GM19467 (cell line): ENCODE data around the gene PLCXD1.

Experiments used
- ATAC-seq: cut with Tn5 transposase; IDR thresholded peaks from one replicate; pipeline ENCODE4 v1.9.1; 2021; ENCODE audit warnings: mild to moderate bottlenecking, moderate library complexity; ENCODE audit not compliant: unreplicated experiment

PLCXD1 gene

GRCh38 chrX:333611-334311 is 52.6 kb downstream of the PLCXD1 start:
- ATAC-seq: no peak

- ATAC-seq: no peak
Observed at GRCh38 chrX:334331-334891, 53.2 kb downstream of the PLCXD1 start.

- ATAC-seq: no peak
Observed at GRCh38 chrX:334971-335757, 54.0 kb downstream of the PLCXD1 start.

- no peak for ATAC-seq
Observed at GRCh38 chrX:335758-336155, 54.6 kb downstream of the PLCXD1 start.

DNA sequence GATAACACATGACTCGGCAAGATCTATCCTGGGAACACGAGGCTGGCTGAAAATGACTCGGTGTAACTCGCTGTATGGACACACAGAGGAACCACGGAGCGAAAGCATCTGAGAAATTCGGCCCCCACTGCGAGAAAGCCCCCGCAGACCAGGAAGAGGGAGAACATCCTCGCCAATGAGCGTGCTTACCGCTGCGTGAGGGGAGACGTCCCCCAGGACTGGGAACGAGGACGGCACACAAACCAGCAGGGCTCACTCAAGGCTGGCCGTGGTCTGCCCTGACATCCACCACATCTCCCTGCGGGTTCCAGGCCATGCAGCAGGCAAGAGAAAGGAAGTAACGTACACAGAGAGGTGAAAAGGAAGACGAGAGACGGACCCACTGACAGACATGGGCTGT is 55.0 kb downstream of the PLCXD1 start:
- ATAC-seq: no peak

DNA sequence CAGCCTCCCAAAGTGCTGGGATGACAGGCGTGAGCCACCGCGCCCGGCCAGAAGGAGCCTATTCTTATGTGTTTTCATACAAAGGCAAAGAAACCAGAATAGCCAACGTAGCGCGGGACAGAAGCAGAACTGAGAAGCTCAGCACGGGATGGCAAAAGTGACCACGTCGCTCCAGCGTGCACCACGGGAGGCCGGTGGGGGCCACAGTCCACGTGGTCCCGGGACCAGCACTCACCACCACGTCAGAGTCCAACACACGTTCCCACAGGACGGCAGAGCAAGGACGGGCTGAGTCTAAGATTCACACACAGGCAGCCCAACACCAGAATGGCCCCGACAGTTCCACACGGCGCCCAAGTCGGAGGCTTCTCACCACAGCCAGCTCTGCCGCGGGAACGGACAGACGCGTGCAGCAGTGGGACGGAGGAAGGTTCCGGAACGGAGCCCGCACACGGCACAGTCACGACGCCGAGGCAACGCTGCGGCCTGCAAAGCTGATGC is 56.2 kb downstream of the PLCXD1 start:
- no peak for ATAC-seq

DNA sequence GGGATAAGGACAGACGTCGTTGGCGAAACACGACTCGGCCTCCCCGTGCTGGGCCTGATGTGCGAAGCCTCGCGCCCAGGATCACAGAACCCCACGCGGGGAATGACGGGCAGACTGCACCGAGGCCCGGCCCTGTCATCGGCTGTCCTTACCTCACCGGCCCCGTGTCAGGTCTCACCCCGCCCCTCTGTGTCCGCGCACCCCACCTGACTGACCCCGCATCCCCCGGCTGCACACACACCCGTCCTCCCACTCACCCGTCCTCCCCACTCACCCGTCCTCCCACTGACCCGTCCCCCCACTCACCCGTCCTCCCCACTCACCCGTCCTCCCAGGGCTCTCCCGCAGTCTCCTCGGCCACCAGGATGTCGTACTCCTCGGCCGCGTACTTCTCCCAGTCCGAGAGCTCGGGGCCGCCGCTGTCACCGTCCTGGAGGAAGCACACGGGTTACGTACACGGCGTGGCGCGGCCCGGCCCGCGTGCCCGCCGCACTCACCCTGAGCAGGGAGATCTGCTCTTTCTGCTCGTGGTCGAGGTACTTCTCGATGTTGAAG is 57.2 kb downstream of the PLCXD1 start:
- ATAC-seq: no peak

DNA sequence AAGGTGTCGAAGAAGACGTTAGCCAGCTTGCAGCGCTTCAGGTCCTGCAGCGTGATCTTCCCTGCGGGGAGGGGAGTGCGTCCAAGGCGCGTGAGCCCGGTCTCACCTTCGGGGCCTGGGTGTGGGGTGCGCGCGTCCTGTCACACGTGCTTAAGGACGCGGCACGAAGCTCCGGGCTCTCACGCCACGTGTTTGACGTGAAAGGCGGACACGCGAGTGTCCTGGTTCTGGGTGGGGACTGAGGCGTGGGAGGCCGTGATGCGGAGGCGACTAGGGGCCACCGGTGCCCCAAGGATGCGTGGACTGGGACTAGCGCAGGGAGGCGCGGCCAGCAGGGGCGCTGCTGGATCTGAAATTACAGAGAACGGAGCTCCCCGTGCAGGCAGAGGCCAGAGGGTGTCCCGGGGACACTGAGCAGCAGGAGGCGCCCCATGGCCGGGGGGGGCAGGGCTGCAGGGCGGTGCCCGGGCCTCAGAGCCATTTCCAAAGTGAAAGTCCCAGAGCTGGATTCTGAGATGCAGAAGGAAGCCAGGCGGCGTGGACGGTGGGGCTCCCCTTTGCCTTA is 57.7 kb downstream of the PLCXD1 start:
- no peak for ATAC-seq

GRCh38 chrX:340121-340520 is 58.9 kb downstream of the PLCXD1 start:
- no peak for ATAC-seq

- no peak for ATAC-seq
Observed at GRCh38 chrX:340641-341423, 59.7 kb downstream of the PLCXD1 start.

GRCh38 chrX:341541-342101 is 60.4 kb downstream of the PLCXD1 start:
- no peak for ATAC-seq

GRCh38 chrX:344371-344901 is 63.3 kb downstream of the PLCXD1 start:
- no peak for ATAC-seq

- ATAC-seq: no peak
Observed at GRCh38 chrX:345020-345925, 64.1 kb downstream of the PLCXD1 start.

- ATAC-seq: no peak
Observed at GRCh38 chrX:346034-346813, 65.0 kb downstream of the PLCXD1 start.

- ATAC-seq: no peak
Observed at GRCh38 chrX:347351-348117, 66.4 kb downstream of the PLCXD1 start.

GRCh38 chrX:348461-349117 is 67.4 kb downstream of the PLCXD1 start:
- ATAC-seq: no peak

DNA sequence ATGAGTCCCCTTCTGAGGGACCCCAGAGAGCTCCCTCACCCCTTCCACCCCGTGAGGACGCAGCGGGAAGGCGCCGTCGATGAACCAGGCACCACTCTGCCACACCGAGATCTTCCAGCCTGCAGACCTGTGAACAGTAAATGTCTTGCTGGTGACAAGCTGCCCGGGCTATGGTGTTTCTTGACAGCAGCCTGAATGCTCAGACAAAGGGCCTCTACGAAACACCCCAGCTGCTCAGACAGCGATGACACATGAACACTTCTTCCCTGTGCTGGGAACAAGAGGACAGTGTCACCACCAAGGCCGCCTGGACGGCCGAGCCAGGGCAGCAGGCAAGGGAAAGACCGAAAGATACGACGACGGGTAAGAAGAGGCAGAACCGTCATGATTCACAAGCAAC is 68.0 kb downstream of the PLCXD1 start:
- ATAC-seq: no peak
